GM20000 (cell line): ENCODE measurements around the gene SLC2A10.
"Not testable (repeated sequence)": the region's sequence is repeated elsewhere in the genome, so short reads cannot be mapped to it uniquely, and the experiment has no call there.

Experiments
- DNase-seq: peaks from one replicate; pipeline ENCODE4 v3.0.0; 2012; ENCODE audit warnings: low spot score
- CTCF ChIP-seq: IDR thresholded peaks from 2 replicates; pipeline ENCODE4 v1.5.1; 2012; ENCODE audit warnings: mild to moderate bottlenecking, control low read depth; ENCODE audit errors: extremely low read depth, missing control alignments

The SLC2A10 gene

GRCh38 chr20:46670228-46670584 lies 39.2 kb upstream of the SLC2A10 start:
- TF ChIP-seq CTCF, result no peak
- no peak for DNase-seq

GRCh38 chr20:46670585-46671584 lies 38.6 kb upstream of the SLC2A10 start:
- no peak for DNase-seq
- TF ChIP-seq CTCF, result no peak

- DNase-seq, result no peak
- TF ChIP-seq CTCF, result no peak
These were observed 37.4 kb upstream of the SLC2A10 start for GRCh38 chr20:46671866-46672542.

- TF ChIP-seq CTCF, result no peak
- no peak for DNase-seq
These were observed 36.8 kb upstream of the SLC2A10 start for GRCh38 chr20:46672543-46673148.

- no peak for DNase-seq
- TF ChIP-seq CTCF, result no peak
These were observed 35.8 kb upstream of the SLC2A10 start for GRCh38 chr20:46673394-46674252.

GRCh38 chr20:46674253-46675083 lies 35.0 kb upstream of the SLC2A10 start:
- DNase-seq, result no peak
- TF ChIP-seq CTCF, result no peak

GRCh38 chr20:46676649-46677316 lies 32.7 kb upstream of the SLC2A10 start:
- DNase-seq, result not testable (repeated sequence)
